KOPT-K1 (cell line): ENCODE measurements around the gene CFAP99.
"Not testable (repeated sequence)": the region's sequence is repeated elsewhere in the genome, so short reads cannot be mapped to it uniquely, and the experiment has no call there.

Experiments used
- H3K27ac ChIP-seq: fragments of 200-600 bp; sonication (generic); 2 replicates; pipeline ENCODE4 v1.5.1; 2016; ENCODE audit warnings: antibody characterized with exemption, mild to moderate bottlenecking, low read depth, low read length; ENCODE audit not compliant: poor library complexity, severe bottlenecking
- H3K36me3 ChIP-seq: fragments of 200-600 bp; sonication (generic); 2 replicates; pipeline ENCODE4 v1.5.1; 2017; ENCODE audit warnings: antibody characterized with exemption, mild to moderate bottlenecking, low read length, moderate library complexity; ENCODE audit not compliant: insufficient read depth
- H3K9me3 ChIP-seq: fragments of 200-600 bp; sonication (generic); 2 replicates; pipeline ENCODE4 v1.5.1; 2017; ENCODE audit warnings: antibody characterized with exemption, low read length, mild to moderate bottlenecking; ENCODE audit not compliant: insufficient read depth, poor library complexity, severe bottlenecking

CFAP99 gene

GRCh38 chr4:2418650-2419571 is at the start of gene CFAP99:
TSS of gene CFAP99 (plus strand) at chr4:2418955.
- Histone ChIP-seq H3K36me3 (no peaks in the 10 kb centered on the region), H3K9me3 (no peaks in the 10 kb centered on the region), H3K27ac (no peak within 1 kb of the TSS)

GRCh38 chr4:2370597-2371320 is 48.0 kb upstream of the CFAP99 start:
- peaks cover 44% of the 10 kb centered on the region for H3K9me3 ChIP-seq
- no peaks in the 10 kb centered on the region for H3K36me3 ChIP-seq
- no peak overlapping the region for H3K27ac ChIP-seq

- Histone ChIP-seq H3K9me3 (peaks cover 44% of the 10 kb centered on the region), H3K27ac (no peak overlapping the region), H3K36me3 (no peaks in the 10 kb centered on the region)
Measured at GRCh38 chr4:2371765-2372487, 46.8 kb upstream of the CFAP99 start.

- Histone ChIP-seq H3K36me3 (no peaks in the 10 kb centered on the region), H3K9me3 (peaks cover 44% of the 10 kb centered on the region), H3K27ac (no peak overlapping the region)
Measured at GRCh38 chr4:2372488-2373030, 46.2 kb upstream of the CFAP99 start.

- Histone ChIP-seq H3K27ac (no peak overlapping the region), H3K36me3 (no peaks in the 10 kb centered on the region), H3K9me3 (peaks cover 40% of the 10 kb centered on the region)
Measured at GRCh38 chr4:2373532-2373931, 45.2 kb upstream of the CFAP99 start.

- no peak overlapping the region for H3K27ac ChIP-seq
Measured at GRCh38 chr4:2375427-2375826, 43.3 kb upstream of the CFAP99 start.

GRCh38 chr4:2377241-2377640 is 41.5 kb upstream of the CFAP99 start:
- Histone ChIP-seq H3K9me3 (peaks cover 23% of the 10 kb centered on the region), H3K36me3 (no peaks in the 10 kb centered on the region), H3K27ac (no peak overlapping the region)

More at GRCh38 chr4:2375427-2375826, 43.3 kb upstream of the CFAP99 start:
- Histone ChIP-seq H3K9me3 (peaks cover 29% of the 10 kb centered on the region), H3K36me3 (no peaks in the 10 kb centered on the region)

GRCh38 chr4:2378401-2378800 is 40.4 kb upstream of the CFAP99 start:
- Histone ChIP-seq H3K9me3 (peaks cover 14% of the 10 kb centered on the region), H3K27ac (no peak overlapping the region), H3K36me3 (no peaks in the 10 kb centered on the region)

GRCh38 chr4:2378898-2379297 is 39.9 kb upstream of the CFAP99 start:
- H3K27ac ChIP-seq, result no peak overlapping the region
- peaks cover 9% of the 10 kb centered on the region for H3K9me3 ChIP-seq
- no peaks in the 10 kb centered on the region for H3K36me3 ChIP-seq

GRCh38 chr4:2380589-2380988 is 38.2 kb upstream of the CFAP99 start:
- H3K36me3 ChIP-seq, H3K27ac ChIP-seq, H3K9me3 ChIP-seq: not testable (repeated sequence)

GRCh38 chr4:2382769-2383202 is 36.0 kb upstream of the CFAP99 start:
- not testable (repeated sequence) for H3K36me3 ChIP-seq, H3K9me3 ChIP-seq, H3K27ac ChIP-seq

- not testable (repeated sequence) for H3K36me3 ChIP-seq, H3K9me3 ChIP-seq, H3K27ac ChIP-seq
Measured at GRCh38 chr4:2383220-2383631, 35.5 kb upstream of the CFAP99 start.

GRCh38 chr4:2383760-2384159 is 35.0 kb upstream of the CFAP99 start:
- no peak overlapping the region for H3K27ac ChIP-seq
- H3K36me3 ChIP-seq, result no peaks in the 10 kb centered on the region
- no peaks in the 10 kb centered on the region for H3K9me3 ChIP-seq

GRCh38 chr4:2384245-2384644 is 34.5 kb upstream of the CFAP99 start:
- no peak overlapping the region for H3K27ac ChIP-seq
- H3K9me3 ChIP-seq, result no peaks in the 10 kb centered on the region
- H3K36me3 ChIP-seq, result no peaks in the 10 kb centered on the region

GRCh38 chr4:2385516-2385915 is 33.2 kb upstream of the CFAP99 start:
- Histone ChIP-seq H3K27ac (no peak overlapping the region), H3K36me3 (no peaks in the 10 kb centered on the region), H3K9me3 (no peaks in the 10 kb centered on the region)
